IPS-18a (cell line): ENCODE data around the gene LRRN2.
A peak's percentile ranks its signal among the peaks of the same experiment; 100 is the strongest.
"Not testable (repeated sequence)": the region's sequence is repeated elsewhere in the genome, so short reads cannot be mapped to it uniquely, and the experiment has no call there.

Source experiments
- H3K27ac ChIP-seq: one replicate; pipeline ENCODE4 v1.5.1; 2013; ENCODE audit warnings: low read length
- H3K27me3 ChIP-seq: one replicate; pipeline ENCODE4 v1.6.1; 2013; ENCODE audit warnings: mild to moderate bottlenecking, low read length; ENCODE audit not compliant: control insufficient read depth, insufficient read depth
- H3K36me3 ChIP-seq: one replicate; pipeline ENCODE4 v1.6.1; 2013; ENCODE audit warnings: low read depth, low read length; ENCODE audit not compliant: control insufficient read depth
- H3K4me1 ChIP-seq: one replicate; pipeline ENCODE4 v1.6.1; 2013; ENCODE audit warnings: low read depth, low read length; ENCODE audit not compliant: control insufficient read depth
- H3K4me3 ChIP-seq: one replicate; pipeline ENCODE4 v1.5.1; 2013; ENCODE audit warnings: low read length
- H3K9ac ChIP-seq: one replicate; pipeline ENCODE4 v1.6.1; 2013; ENCODE audit warnings: mild to moderate bottlenecking, low read length, moderate library complexity
- H3K9me3 ChIP-seq: one replicate; pipeline ENCODE4 v1.6.1; 2013; ENCODE audit warnings: low read depth, low read length; ENCODE audit not compliant: control insufficient read depth

Gene LRRN2

GRCh38 chr1:204575221-204576190 lies 110.0 kb downstream of the LRRN2 start:
- Histone ChIP-seq H3K4me3 (peak overlapping the region; percentile 11), H3K36me3 (no peaks in the 10 kb centered on the region), H3K27ac (no peak overlapping the region), H3K4me1 (peaks cover 79% of the 10 kb centered on the region), H3K9me3 (no peaks in the 10 kb centered on the region), H3K27me3 (peaks cover 21% of the 10 kb centered on the region), H3K9ac (no peak overlapping the region)

GRCh38 chr1:204574865-204575163 lies 110.7 kb downstream of the LRRN2 start:
- Histone ChIP-seq H3K9me3 (no peaks in the 10 kb centered on the region), H3K27ac (no peak overlapping the region), H3K4me3 (no peak overlapping the region), H3K4me1 (peaks cover 75% of the 10 kb centered on the region), H3K9ac (no peak overlapping the region), H3K27me3 (peaks cover 18% of the 10 kb centered on the region), H3K36me3 (no peaks in the 10 kb centered on the region)

- Histone ChIP-seq H3K4me3 (peak overlapping the region; percentile 23), H3K4me1 (peaks cover 70% of the 10 kb centered on the region)
These were observed 111.3 kb downstream of the LRRN2 start for GRCh38 chr1:204574016-204574864.

GRCh38 chr1:204572923-204573922 lies 112.3 kb downstream of the LRRN2 start:
- no peaks in the 10 kb centered on the region for H3K9me3 ChIP-seq
- H3K36me3 ChIP-seq, result no peaks in the 10 kb centered on the region
- peaks cover 11% of the 10 kb centered on the region for H3K27me3 ChIP-seq
- H3K9ac ChIP-seq, result no peak overlapping the region
- no peak overlapping the region for H3K27ac ChIP-seq
- H3K4me3 ChIP-seq, result no peak overlapping the region
- peaks cover 61% of the 10 kb centered on the region for H3K4me1 ChIP-seq

More at GRCh38 chr1:204574016-204574864, 111.3 kb downstream of the LRRN2 start:
- no peak overlapping the region for H3K9ac ChIP-seq
- no peaks in the 10 kb centered on the region for H3K36me3 ChIP-seq
- peaks cover 12% of the 10 kb centered on the region for H3K27me3 ChIP-seq
- no peak overlapping the region for H3K27ac ChIP-seq
- no peaks in the 10 kb centered on the region for H3K9me3 ChIP-seq

- Histone ChIP-seq H3K4me1 (peaks cover 50% of the 10 kb centered on the region), H3K4me3 (no peak overlapping the region)
These were observed 113.9 kb downstream of the LRRN2 start for GRCh38 chr1:204571631-204572030.

DNA sequence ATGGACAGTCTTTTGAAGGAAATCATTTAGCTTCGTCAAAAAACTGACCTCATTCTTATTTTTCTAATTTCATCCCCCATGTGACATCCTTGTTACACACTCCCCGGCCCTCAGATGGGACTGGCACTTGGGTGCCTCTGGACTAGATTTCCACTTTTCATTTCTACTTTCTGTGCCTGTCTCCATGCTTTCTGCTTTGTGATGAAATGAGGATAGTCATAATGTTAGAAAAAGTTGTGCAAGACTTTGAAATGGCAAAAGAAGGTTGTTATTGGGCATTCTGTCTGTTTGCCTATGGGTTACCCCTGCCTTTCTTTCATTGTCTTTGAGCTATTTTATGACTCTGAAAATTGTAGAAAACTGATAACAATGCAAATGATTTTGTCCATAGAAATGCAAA lies 114.4 kb downstream of the LRRN2 start:
- Histone ChIP-seq H3K27me3 (peaks cover 11% of the 10 kb centered on the region), H3K4me1 (peaks cover 50% of the 10 kb centered on the region), H3K27ac (no peak overlapping the region), H3K9me3 (no peaks in the 10 kb centered on the region), H3K4me3 (no peak overlapping the region), H3K36me3 (no peaks in the 10 kb centered on the region), H3K9ac (no peak overlapping the region)

More at GRCh38 chr1:204571631-204572030, 113.9 kb downstream of the LRRN2 start:
- Histone ChIP-seq H3K27me3 (peaks cover 11% of the 10 kb centered on the region), H3K9me3 (no peaks in the 10 kb centered on the region), H3K9ac (no peak overlapping the region), H3K36me3 (no peaks in the 10 kb centered on the region), H3K27ac (no peak overlapping the region)

DNA sequence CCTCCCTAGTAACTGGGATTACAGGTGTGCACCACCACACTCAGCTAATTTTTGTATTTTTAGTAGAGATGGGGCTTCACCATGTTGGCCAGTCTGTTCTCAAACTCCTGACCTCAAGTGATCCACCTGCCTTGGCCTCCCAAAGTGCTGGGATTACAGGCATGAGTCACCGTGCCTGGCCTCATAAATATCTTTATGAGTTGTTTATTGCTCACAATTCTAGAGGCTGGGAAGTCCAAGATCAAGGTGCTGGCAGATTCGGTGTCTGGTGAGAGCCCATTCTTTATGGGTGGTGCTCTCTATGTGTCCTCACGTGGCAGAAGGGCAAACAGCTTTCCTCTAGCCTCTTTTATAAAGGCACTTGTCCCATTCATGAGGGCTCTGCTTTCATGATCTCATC lies 115.5 kb downstream of the LRRN2 start:
- H3K9me3 ChIP-seq, H3K27ac ChIP-seq, H3K4me3 ChIP-seq, H3K9ac ChIP-seq, H3K27me3 ChIP-seq, H3K36me3 ChIP-seq: not testable (repeated sequence)
- H3K4me1 ChIP-seq, result peaks cover 51% of the 10 kb centered on the region

DNA sequence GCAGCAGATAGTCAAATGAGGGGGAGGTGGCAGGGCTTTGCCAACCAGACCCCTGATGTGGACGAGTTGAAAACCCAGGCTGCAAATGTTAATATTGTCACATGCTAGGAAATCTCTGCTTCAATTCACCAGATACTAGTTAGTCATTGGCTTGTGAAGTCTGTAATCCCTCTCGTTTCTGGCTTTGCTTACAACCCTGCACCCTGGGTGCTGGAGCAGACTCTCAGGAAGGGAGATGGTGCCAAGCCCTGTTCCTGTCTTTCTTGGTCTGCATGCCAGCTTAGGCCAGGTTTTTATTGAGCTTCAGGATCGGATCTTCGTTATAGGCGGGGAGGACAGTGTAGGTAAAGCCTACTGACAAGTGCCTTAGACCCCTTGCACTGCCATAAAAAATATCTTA lies 116.1 kb downstream of the LRRN2 start:
- H3K4me3 ChIP-seq, result no peak overlapping the region
- no peaks in the 10 kb centered on the region for H3K9me3 ChIP-seq
- H3K36me3 ChIP-seq, result no peaks in the 10 kb centered on the region
- no peaks in the 10 kb centered on the region for H3K27me3 ChIP-seq
- H3K4me1 ChIP-seq, result peaks cover 51% of the 10 kb centered on the region
- no peak overlapping the region for H3K9ac ChIP-seq
- H3K27ac ChIP-seq, result no peak overlapping the region

DNA sequence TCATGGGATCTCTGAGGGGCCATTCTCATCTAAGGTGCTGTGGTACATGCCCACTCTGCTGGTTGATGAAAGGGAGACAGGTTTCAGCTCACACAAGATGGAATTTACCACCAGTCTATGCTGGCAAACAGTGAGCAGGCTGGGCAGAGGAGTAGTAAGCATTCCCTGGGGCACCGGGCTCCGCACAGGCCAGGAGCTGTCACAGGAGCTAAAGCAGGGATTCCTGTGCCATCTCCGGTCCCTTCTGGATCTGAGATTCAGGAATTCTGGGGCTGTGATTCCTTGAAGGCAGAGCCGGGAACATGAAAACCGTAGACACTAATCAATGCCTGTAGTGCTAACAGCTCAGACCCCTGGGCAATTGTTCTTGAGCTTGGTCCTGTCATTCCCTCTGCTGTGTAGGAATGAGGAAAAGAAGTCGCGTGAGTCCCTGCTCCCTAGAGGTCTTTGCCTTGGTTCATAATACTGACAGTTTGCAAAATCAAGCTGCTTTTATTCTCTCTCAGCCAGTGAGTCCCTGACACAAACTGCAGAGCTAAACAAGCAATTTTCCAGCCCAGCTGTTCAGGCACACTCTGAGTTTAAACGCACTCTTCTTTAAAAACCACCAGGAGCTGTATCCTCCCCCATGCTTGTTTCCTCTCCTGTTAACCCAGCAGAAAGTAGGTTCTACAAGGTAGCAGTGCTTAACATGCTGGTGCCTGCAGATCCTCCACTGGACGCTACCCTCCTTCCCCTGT lies 116.8 kb downstream of the LRRN2 start:
- no peaks in the 10 kb centered on the region for H3K9me3 ChIP-seq
- H3K4me1 ChIP-seq, result peaks cover 44% of the 10 kb centered on the region
- no peaks in the 10 kb centered on the region for H3K36me3 ChIP-seq
- no peak overlapping the region for H3K4me3 ChIP-seq
- H3K27me3 ChIP-seq, result no peaks in the 10 kb centered on the region
- H3K9ac ChIP-seq, result no peak overlapping the region
- no peak overlapping the region for H3K27ac ChIP-seq
